Adipocyte (in vitro differentiated cells): ENCODE results near the gene WASL.
"Not testable (repeated sequence)": the region's sequence is repeated elsewhere in the genome, so short reads cannot be mapped to it uniquely, and the experiment has no call there.

ENCODE experiments used
- DNase-seq: peaks from one replicate; pipeline ENCODE4 v3.0.0-alpha.2; 2015; ENCODE audit warnings: low read depth
- H3K27me3 ChIP-seq: replicated peaks from 2 replicates; pipeline ENCODE4 v1.7.0; 2013; ENCODE audit warnings: mild to moderate bottlenecking, low read length, moderate library complexity; ENCODE audit not compliant: control insufficient read depth, insufficient read depth
- H3K36me3 ChIP-seq: 2 replicates; pipeline ENCODE4 v1.7.0; 2013; ENCODE audit warnings: low read length, mild to moderate bottlenecking, moderate library complexity; ENCODE audit not compliant: control insufficient read depth, insufficient read depth, severe bottlenecking
- H3K4me1 ChIP-seq: 2 replicates; pipeline ENCODE4 v1.7.0; 2013; ENCODE audit warnings: mild to moderate bottlenecking, low read length, moderate library complexity; ENCODE audit not compliant: control insufficient read depth, insufficient read depth
- H3K4me3 ChIP-seq: 2 replicates; pipeline ENCODE4 v1.7.0; 2013; ENCODE audit warnings: mild to moderate bottlenecking, low read length, moderate library complexity
- H3K9ac ChIP-seq: 2 replicates; pipeline ENCODE4 v1.7.0; 2013; ENCODE audit warnings: mild to moderate bottlenecking, low read length, moderate library complexity
- H3K9me3 ChIP-seq: 2 replicates; pipeline ENCODE4 v1.7.0; 2013; ENCODE audit warnings: mild to moderate bottlenecking, low read length, moderate library complexity; ENCODE audit not compliant: control insufficient read depth

Gene WASL

DNA sequence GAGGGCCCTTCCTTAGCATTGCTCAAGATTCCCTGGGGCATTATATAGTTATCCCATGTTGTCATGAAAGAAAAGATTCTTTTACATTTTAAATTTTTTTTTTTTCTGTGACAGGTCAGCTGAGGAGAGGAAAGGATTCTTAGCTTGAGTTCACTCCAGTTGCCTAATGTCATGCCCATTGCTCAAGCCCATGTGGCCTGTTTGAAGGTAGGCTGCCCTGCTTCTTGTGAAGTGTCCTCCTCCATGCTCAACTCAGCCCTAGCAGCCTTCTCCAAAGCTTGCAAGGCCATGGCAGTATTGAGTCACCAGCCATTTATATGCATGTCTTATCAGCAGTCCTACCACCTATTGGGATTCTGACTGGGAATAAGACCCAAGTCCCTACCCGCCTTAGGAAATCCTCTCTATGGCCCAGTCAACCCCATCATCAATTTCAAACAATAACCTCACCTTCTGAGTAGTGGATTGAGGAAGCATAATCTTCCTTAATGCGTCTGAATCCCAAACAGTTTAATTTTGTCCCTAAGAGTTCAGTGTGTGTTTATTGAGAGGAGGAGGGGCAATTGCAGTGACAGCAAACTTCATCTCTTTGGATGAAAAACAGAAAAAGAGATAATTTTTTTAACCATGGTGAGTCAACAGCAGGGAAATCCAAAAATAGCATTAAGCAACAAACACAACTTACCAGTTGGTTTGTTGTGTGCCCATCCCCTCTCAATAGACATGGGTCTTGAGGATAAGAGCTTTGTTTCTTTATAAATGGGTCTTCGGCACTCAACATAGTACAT lies 38.6 kb upstream of the WASL start:
- peak; percentile 10 for DNase-seq
- no peaks in the 10 kb centered on the region for H3K9me3 ChIP-seq
- no peak overlapping the region for H3K9ac ChIP-seq
- no peaks in the 10 kb centered on the region for H3K36me3 ChIP-seq
- no peaks in the 10 kb centered on the region for H3K27me3 ChIP-seq
- no peak overlapping the region for H3K4me3 ChIP-seq
- H3K4me1 ChIP-seq: peaks cover 18% of the 10 kb centered on the region

DNA sequence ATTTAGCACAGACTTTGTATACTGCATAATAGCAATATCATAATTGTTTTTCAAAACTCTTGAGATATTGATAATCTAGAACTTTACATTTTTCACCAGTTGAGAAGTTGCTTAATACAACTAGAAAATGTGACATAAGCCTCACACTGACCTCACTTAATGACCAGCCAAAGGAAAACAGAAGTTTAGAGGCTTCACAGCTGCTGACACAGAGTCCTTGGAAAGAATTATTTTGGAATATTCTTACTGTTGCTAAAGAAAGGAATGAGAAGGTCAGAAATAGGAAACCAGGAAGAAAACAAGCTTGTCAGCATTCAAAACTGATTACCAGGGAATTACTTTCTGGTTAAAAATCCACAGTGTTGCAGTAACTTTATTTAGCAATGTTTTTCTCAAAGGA lies 35.5 kb upstream of the WASL start:
- Histone ChIP-seq H3K4me3 (no peak overlapping the region), H3K4me1 (peaks cover 18% of the 10 kb centered on the region), H3K27me3 (no peaks in the 10 kb centered on the region), H3K9ac (no peak overlapping the region), H3K36me3 (no peaks in the 10 kb centered on the region), H3K9me3 (no peaks in the 10 kb centered on the region)
- DNase-seq: peak; percentile 31

DNA sequence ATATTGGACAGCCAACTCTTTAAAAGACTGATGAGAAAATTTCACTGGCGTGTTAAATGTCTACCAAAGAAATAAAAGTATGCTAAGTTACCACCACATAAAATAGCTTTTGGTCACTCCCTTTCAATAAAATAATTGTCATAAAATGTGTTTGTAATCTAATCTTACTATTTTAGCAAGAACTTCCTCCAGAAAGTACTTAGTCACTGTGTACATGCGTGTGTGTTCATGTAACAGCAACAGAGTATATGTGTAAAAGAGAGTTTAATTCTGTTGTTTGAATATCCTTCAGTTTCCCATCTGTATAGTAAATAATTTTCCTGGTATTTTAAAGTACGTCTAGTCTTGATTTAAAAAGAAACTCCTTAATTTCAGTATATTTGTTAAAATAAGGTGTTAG lies 35.0 kb upstream of the WASL start:
- H3K36me3 ChIP-seq: no peaks in the 10 kb centered on the region
- H3K9ac ChIP-seq: no peak overlapping the region
- H3K27me3 ChIP-seq: no peaks in the 10 kb centered on the region
- no peaks in the 10 kb centered on the region for H3K9me3 ChIP-seq
- no peak overlapping the region for H3K4me3 ChIP-seq
- no peak for DNase-seq
- peaks cover 18% of the 10 kb centered on the region for H3K4me1 ChIP-seq

DNA sequence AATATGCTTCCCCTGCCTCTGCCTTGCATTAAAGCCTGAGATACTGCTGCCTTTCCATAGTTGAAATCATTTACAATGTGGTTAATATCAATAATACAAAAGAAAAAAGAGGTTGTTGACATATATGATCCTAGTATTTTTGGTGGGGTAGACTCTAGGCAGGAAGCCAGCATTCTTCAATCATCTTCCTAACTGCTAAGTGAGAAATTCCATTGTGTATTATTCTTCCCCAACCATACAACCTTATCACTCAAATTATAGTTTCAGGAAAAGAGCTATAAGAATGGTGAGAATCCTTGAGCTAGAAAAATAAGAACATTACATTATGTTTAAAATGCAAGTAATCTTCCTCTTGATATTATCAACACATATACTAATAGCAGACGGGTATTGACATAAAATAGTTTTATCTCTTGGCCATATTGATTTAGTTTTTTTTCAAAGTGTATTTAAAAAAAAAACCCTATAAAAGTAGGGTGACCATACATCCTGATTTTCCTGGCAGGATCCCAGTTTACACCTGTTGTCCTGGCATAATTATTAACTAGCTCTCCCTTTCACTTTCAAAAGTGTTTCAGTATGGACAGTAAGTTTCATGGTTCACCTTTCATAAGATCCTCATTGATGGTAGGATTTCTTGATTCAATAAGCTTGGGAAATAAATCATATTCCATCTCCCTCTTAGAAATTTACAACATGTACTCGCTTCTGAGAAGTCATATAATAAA lies 33.4 kb upstream of the WASL start:
- DNase-seq: no peak
- no peak overlapping the region for H3K4me3 ChIP-seq
- H3K27me3 ChIP-seq: no peaks in the 10 kb centered on the region

DNA sequence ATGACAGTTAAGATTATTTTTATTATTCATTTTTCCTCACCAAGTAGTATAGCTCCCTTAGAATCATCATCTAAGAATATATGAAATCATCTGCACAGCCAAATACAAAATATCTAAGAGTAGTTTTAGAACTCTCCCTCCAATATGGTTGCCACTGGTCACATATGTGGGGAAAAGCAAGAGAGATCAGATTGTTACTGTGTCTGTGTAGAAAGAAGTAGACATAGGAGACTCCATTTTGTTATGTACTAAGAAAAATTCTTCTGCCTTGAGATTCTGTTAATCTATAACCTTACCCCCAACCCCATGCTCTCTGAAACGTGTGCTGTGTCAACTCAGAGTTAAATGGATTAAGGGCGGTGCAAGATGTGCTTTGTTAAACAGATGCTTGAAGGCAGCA lies 31.7 kb upstream of the WASL start:
- H3K4me3 ChIP-seq, DNase-seq, H3K9ac ChIP-seq: not testable (repeated sequence)

More for the DNA sequence above, 33.4 kb upstream of the WASL start:
- Histone ChIP-seq H3K36me3 (no peaks in the 10 kb centered on the region), H3K9ac (no peak overlapping the region), H3K4me1 (peaks cover 11% of the 10 kb centered on the region), H3K9me3 (no peaks in the 10 kb centered on the region)

DNA sequence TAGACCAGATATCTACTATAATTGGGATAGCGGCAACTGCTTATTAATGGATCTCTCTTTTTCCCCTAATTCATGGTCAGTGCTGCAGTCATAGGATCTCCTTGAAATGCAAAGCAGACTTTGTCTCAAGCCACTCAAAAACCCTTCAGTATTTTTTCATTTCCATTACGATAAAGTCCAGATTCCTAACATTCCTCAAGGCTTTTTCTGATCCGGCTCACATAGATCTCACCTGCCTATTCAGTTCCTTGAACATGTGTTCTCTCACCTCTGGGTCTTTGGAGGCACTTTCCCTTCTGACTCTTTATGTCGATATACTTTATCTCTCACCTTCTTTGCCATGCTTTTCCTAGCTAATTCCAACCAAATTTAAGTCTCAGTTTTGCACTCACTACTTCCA lies 25.7 kb upstream of the WASL start:
- no peak overlapping the region for H3K9ac ChIP-seq
- peaks cover 3% of the 10 kb centered on the region for H3K27me3 ChIP-seq
- H3K9me3 ChIP-seq: no peaks in the 10 kb centered on the region
- H3K4me1 ChIP-seq: peaks cover 17% of the 10 kb centered on the region
- DNase-seq: no peak
- no peaks in the 10 kb centered on the region for H3K36me3 ChIP-seq
- H3K4me3 ChIP-seq: no peak overlapping the region

More for the DNA sequence above, 31.7 kb upstream of the WASL start:
- H3K27me3 ChIP-seq, H3K36me3 ChIP-seq, H3K4me1 ChIP-seq, H3K9me3 ChIP-seq: not testable (repeated sequence)

DNA sequence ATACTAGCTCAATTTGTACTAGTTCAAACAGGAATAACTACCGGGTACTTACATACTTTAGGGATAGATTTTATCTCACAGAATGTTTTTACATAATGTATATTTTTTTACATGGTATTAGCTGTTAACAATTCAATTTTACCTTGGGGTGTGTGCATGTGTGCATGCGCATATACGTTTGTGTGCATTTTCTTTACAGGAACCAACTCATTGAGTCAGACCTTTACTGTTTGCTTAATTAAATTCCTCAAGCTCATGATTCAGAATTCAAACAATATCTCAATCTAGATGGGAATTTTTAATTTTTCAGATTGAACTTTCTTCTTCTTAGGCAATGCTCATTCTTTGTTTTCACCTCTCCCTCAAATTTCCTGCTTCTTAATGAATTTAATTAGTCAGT lies 24.7 kb upstream of the WASL start:
- no peak overlapping the region for H3K9ac ChIP-seq
- H3K27me3 ChIP-seq: peaks cover 3% of the 10 kb centered on the region
- H3K4me1 ChIP-seq: peaks cover 22% of the 10 kb centered on the region
- no peak for DNase-seq
- H3K4me3 ChIP-seq: no peak overlapping the region
- no peaks in the 10 kb centered on the region for H3K36me3 ChIP-seq
- H3K9me3 ChIP-seq: no peaks in the 10 kb centered on the region

DNA sequence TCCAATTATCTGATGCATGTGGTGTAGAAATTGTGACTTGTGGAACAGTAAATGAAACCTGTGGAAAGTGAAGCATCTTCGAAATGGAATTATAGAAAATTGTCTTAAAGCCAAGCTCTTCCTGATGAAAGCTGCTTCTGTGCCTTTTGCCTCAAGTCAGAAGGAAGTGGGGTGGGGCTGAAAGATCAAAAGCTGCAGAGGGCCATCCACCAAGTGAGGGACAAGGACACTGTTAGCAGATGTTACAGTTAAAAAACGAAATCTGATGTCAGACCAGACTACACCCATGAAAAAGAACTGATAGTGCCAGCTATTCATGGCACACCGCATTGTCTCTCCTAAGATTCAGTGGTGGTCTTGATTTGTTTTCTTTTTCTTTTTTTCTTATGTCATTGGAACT lies 23.8 kb upstream of the WASL start:
- Histone ChIP-seq H3K4me1 (peaks cover 22% of the 10 kb centered on the region), H3K36me3 (no peaks in the 10 kb centered on the region), H3K9ac (no peak overlapping the region), H3K27me3 (peaks cover 3% of the 10 kb centered on the region), H3K4me3 (no peak overlapping the region), H3K9me3 (no peaks in the 10 kb centered on the region)
- no peak for DNase-seq

DNA sequence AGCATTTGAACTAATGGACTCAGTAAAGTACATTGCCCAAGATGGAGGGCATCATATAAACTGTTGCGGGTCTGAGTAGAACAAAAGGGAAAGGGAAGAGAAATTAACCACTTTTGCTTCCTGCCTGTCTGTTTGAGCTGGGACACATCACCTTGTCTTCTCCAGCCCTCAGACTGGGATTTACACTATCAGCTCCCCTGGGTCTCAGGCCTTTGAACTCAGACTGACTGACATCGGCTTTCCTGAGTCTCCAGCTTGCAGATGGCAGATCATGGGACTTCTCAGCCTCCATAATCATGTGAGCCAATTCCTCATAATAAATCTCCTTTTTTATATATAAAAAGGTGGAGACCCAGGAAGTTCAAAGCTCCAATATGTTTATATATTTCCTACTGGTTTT lies 23.0 kb upstream of the WASL start:
- Histone ChIP-seq H3K4me3 (no peak overlapping the region), H3K9me3 (no peaks in the 10 kb centered on the region), H3K4me1 (peaks cover 22% of the 10 kb centered on the region), H3K9ac (no peak overlapping the region), H3K27me3 (peaks cover 3% of the 10 kb centered on the region), H3K36me3 (no peaks in the 10 kb centered on the region)
- DNase-seq: no peak

DNA sequence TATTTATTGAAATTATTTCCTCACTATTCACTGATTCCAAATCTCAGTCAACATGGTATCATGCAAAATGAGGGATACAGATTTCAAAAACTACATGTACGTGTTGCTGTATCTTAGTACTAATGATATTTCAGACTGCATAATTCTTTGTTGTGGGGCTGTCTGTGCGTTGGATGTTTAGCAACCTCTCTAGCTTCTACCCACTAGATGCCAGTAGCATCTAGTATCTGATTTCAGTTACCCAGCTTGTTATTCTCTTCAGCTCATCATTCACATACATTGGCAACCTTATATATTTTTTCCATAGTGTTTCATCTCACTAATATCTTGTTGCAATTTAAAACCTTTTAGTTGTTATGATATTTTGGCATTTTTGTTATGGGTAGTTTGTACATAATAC lies 22.5 kb upstream of the WASL start:
- peaks cover 3% of the 10 kb centered on the region for H3K27me3 ChIP-seq
- no peaks in the 10 kb centered on the region for H3K36me3 ChIP-seq
- H3K9me3 ChIP-seq: no peaks in the 10 kb centered on the region
- no peak for DNase-seq
- no peak overlapping the region for H3K9ac ChIP-seq
- H3K4me1 ChIP-seq: peaks cover 22% of the 10 kb centered on the region
- no peak overlapping the region for H3K4me3 ChIP-seq

DNA sequence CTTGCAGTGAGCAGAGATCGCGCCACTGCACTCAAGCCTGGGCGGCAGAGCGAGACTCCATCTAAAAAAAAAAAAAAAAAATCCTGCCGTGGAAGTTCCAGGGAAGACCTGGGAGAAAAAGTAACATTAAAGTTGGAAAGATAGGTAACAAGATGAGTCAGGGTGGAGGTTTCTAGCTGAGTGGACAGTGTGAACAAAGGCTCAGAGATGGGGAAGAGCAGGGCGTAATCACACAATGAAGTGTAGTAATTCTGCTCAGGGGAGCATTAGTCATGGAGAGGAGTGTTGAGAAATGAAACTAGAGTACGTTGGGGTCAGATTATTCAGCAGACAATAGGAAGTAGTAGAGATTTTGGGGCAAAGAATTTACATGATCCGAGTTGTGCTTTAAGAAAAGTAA lies 21.6 kb upstream of the WASL start:
- no peak overlapping the region for H3K4me3 ChIP-seq
- no peak overlapping the region for H3K9ac ChIP-seq
- no peaks in the 10 kb centered on the region for H3K36me3 ChIP-seq
- H3K27me3 ChIP-seq: no peaks in the 10 kb centered on the region
- peaks cover 22% of the 10 kb centered on the region for H3K4me1 ChIP-seq
- no peak for DNase-seq
- no peaks in the 10 kb centered on the region for H3K9me3 ChIP-seq
